Nephron progenitor cell (in vitro differentiated cells): Measurements from ENCODE around the gene AGO4.

Experiments
- DNase-seq: peaks from one replicate; pipeline ENCODE4 v3.0.0; 2021
- H3K27ac Mint-ChIP-seq: 2 replicates; pipeline ENCODE4 v1.8.0; 2021; ENCODE audit warnings: mild to moderate bottlenecking, moderate library complexity, mixed read lengths
- H3K27me3 Mint-ChIP-seq: 2 replicates; pipeline ENCODE4 v1.8.0; 2021; ENCODE audit warnings: mild to moderate bottlenecking, low read depth, mixed read lengths; ENCODE audit not compliant: poor library complexity
- H3K36me3 Mint-ChIP-seq: 2 replicates; pipeline ENCODE4 v1.8.0; 2021; ENCODE audit warnings: low read depth, mixed read lengths
- H3K4me1 Mint-ChIP-seq: 2 replicates; pipeline ENCODE4 v1.8.0; 2021; ENCODE audit warnings: mixed read lengths
- H3K4me3 Mint-ChIP-seq: 2 replicates; pipeline ENCODE4 v1.8.0; 2021; ENCODE audit warnings: mild to moderate bottlenecking, moderate library complexity, mixed read lengths
- H3K9me3 Mint-ChIP-seq: 2 replicates; pipeline ENCODE4 v1.8.0; 2021; ENCODE audit warnings: mild to moderate bottlenecking, moderate library complexity, mixed read lengths
- TF ChIP-seq, protein P1 (sequence below): fragments of 200-600 bp; sonication (generic); IDR thresholded peaks from 2 replicates; pipeline ENCODE4 v1.5.0; 2021; ENCODE audit warnings: antibody characterized with exemption

AGO4 gene

DNA sequence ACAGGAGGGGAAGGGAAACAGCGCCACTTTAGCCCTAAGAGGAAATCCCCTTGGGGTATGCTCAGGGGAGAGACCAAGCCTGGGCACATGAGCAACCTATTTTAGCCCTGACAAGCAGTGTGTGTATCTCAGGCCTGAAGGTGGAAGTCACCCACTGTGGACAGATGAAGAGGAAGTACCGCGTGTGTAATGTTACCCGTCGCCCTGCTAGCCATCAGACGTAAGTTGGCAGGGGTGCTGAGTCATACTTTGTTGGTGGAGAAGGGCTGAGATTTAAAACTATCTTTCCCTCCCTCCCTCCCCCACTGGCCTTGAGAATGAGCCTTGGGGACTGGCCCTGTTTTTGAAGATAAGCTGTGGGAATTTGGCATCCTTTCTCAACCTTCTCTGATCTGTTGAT, 86.4 kb downstream of the AGO4 start:
- peak overlapping the region; percentile 89 for H3K27ac Mint-ChIP-seq

DNA sequence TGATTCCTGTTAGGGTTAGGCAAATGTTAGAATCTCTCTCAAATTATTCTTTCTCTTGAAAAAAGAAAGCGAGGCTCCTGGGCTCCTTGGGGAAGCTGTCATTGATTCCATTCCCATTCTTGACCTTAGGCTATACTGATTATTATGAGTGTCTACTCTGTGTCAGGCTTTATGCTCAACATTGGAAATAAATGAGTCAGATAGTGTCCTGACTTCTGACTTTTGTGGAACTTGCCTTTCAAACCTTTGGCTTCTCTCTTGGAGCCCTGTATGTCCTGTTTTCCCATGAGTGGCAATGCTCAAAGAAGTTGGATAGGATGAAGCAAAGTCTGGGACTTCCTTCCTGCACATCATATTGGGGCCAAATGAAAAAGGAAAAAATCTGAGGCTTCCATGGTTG, 86.8 kb downstream of the AGO4 start:
- TF ChIP-seq, protein P1, sequence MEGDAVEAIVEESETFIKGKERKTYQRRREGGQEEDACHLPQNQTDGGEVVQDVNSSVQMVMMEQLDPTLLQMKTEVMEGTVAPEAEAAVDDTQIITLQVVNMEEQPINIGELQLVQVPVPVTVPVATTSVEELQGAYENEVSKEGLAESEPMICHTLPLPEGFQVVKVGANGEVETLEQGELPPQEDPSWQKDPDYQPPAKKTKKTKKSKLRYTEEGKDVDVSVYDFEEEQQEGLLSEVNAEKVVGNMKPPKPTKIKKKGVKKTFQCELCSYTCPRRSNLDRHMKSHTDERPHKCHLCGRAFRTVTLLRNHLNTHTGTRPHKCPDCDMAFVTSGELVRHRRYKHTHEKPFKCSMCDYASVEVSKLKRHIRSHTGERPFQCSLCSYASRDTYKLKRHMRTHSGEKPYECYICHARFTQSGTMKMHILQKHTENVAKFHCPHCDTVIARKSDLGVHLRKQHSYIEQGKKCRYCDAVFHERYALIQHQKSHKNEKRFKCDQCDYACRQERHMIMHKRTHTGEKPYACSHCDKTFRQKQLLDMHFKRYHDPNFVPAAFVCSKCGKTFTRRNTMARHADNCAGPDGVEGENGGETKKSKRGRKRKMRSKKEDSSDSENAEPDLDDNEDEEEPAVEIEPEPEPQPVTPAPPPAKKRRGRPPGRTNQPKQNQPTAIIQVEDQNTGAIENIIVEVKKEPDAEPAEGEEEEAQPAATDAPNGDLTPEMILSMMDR, result no peak
- no peaks in the 10 kb centered on the region for H3K27me3 Mint-ChIP-seq
- peak overlapping the region; percentile 89 for H3K27ac Mint-ChIP-seq
- H3K4me1 Mint-ChIP-seq, result no peaks in the 10 kb centered on the region
- peaks cover 64% of the 10 kb centered on the region for H3K36me3 Mint-ChIP-seq
- DNase-seq, result no peak
- no peak overlapping the region for H3K4me3 Mint-ChIP-seq
- H3K9me3 Mint-ChIP-seq, result no peaks in the 10 kb centered on the region

More for the DNA sequence above, 86.4 kb downstream of the AGO4 start:
- no peak for DNase-seq
- Mint-ChIP-seq H3K27me3 (no peaks in the 10 kb centered on the region), H3K36me3 (peaks cover 62% of the 10 kb centered on the region), H3K4me1 (no peaks in the 10 kb centered on the region), H3K9me3 (no peaks in the 10 kb centered on the region), H3K4me3 (no peak overlapping the region)
- TF ChIP-seq, protein P1, result no peak

DNA sequence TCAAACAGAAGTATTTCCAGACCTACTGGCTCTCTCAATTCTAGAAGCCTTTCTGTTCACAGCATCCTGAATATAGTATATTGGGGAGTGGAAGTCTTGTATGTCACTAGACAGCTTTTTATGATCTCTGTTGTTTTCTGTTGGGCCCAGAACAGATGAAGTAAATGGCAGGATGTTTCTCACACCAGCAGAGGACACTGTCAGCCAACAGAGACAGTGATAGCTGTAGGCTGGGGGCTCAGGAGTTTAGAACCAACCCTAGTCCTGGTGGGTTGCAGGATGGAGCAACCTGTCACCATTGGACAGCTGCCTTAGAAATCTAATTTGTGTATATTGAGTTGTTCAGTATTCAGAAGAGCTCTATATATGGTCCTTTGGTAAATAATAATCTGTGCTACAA, 92.1 kb downstream of the AGO4 start:
- no peak for DNase-seq
- no peak overlapping the region for H3K4me3 Mint-ChIP-seq
- H3K36me3 Mint-ChIP-seq, result peaks cover 70% of the 10 kb centered on the region
- no peak overlapping the region for H3K27ac Mint-ChIP-seq
- H3K9me3 Mint-ChIP-seq, result no peaks in the 10 kb centered on the region
- H3K4me1 Mint-ChIP-seq, result no peaks in the 10 kb centered on the region
- H3K27me3 Mint-ChIP-seq, result no peaks in the 10 kb centered on the region
- TF ChIP-seq, protein P1, result no peak

DNA sequence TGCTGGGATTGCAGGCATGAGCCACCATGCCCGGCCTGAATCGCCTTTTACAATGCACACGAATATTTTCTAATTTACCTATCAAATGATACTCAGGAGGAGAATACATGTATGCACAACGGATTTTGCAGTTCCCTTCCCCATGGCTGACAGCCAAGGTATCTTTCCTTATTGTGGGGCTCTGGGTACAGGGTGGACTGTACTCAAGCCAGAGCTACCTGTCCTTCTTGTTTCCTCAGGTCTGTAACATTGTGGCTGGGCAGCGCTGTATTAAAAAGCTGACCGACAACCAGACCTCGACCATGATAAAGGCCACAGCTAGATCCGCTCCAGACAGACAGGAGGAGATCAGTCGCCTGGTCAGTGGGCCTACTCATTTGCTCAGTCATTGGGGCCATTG, 93.4 kb downstream of the AGO4 start:
- Mint-ChIP-seq H3K9me3 (no peaks in the 10 kb centered on the region), H3K27me3 (no peaks in the 10 kb centered on the region), H3K4me3 (no peak overlapping the region), H3K4me1 (no peaks in the 10 kb centered on the region), H3K27ac (peak overlapping the region; percentile 30), H3K36me3 (peaks cover 64% of the 10 kb centered on the region)
- TF ChIP-seq, protein P1, result no peak
- no peak for DNase-seq

DNA sequence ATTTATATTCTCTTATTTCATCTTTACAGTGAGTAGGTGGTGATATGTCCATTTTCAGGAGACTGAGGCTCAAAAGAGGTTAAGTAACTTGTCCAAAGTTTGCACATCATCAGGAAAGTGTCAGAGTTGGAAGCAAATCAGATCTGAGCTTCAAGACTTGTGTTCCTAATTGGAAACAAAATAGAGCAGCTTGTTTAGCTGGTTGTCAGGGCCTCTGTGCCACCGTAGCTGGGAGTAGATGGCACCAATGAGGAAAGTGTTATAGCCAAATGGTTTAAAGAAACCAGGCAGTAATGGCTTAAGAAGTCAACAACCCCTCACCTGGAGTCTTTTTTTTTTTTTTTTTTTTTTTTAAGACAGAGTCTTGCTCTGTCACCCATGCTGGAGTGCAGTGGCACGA, 94.9 kb downstream of the AGO4 start:
- Mint-ChIP-seq H3K36me3 (peaks cover 61% of the 10 kb centered on the region), H3K4me3 (no peak overlapping the region), H3K9me3 (no peaks in the 10 kb centered on the region), H3K4me1 (no peaks in the 10 kb centered on the region), H3K27ac (no peak overlapping the region), H3K27me3 (no peaks in the 10 kb centered on the region)
- no peak for DNase-seq
- TF ChIP-seq, protein P1, result no peak
